PFSK-1 (cell line): Measurements from ENCODE around the gene RCE1.

ENCODE experiments used
- FOXP2 ChIP-seq: optimal IDR thresholded peaks from 2 replicates; pipeline ENCODE3; 2011; ENCODE audit warnings: borderline replicate concordance, control low read depth, inconsistent platforms; ENCODE audit not compliant: insufficient read depth; ENCODE audit errors: extremely low read length, extremely low read depth
- POLR2AphosphoS5 ChIP-seq: IDR thresholded peaks from 2 replicates; pipeline ENCODE4 v1.6.1; 2012; ENCODE audit warnings: low read depth, mild to moderate bottlenecking, control low read depth, low read length, moderate library complexity
- SIN3A ChIP-seq: IDR thresholded peaks from 2 replicates; pipeline ENCODE4 v1.6.1; 2012; ENCODE audit warnings: mild to moderate bottlenecking, low read length, moderate library complexity, borderline replicate concordance; ENCODE audit not compliant: insufficient read depth
- TAF1 ChIP-seq: IDR thresholded peaks from 2 replicates; pipeline ENCODE4 v1.6.1; 2012; ENCODE audit warnings: low read length, control low read depth, borderline replicate concordance; ENCODE audit not compliant: insufficient read depth
- TF ChIP-seq, protein P1 (sequence below), 2 experiments: IDR thresholded peaks; 2 replicates each; pipeline versions ENCODE4 v1.6.1 to v1.8.0; 2011 to 2012; ENCODE audit warnings: low read depth in 2 of 2, low read length in 2 of 2, control low read depth in 1 of 2, inconsistent platforms in 1 of 2, mild to moderate bottlenecking in 1 of 2, moderate library complexity in 1 of 2; ENCODE audit not compliant: insufficient read depth in 1 of 2

Gene RCE1

GRCh38 chr11:66864924-66865697, 21.9 kb downstream of the RCE1 start:
- TF ChIP-seq, protein P1, sequence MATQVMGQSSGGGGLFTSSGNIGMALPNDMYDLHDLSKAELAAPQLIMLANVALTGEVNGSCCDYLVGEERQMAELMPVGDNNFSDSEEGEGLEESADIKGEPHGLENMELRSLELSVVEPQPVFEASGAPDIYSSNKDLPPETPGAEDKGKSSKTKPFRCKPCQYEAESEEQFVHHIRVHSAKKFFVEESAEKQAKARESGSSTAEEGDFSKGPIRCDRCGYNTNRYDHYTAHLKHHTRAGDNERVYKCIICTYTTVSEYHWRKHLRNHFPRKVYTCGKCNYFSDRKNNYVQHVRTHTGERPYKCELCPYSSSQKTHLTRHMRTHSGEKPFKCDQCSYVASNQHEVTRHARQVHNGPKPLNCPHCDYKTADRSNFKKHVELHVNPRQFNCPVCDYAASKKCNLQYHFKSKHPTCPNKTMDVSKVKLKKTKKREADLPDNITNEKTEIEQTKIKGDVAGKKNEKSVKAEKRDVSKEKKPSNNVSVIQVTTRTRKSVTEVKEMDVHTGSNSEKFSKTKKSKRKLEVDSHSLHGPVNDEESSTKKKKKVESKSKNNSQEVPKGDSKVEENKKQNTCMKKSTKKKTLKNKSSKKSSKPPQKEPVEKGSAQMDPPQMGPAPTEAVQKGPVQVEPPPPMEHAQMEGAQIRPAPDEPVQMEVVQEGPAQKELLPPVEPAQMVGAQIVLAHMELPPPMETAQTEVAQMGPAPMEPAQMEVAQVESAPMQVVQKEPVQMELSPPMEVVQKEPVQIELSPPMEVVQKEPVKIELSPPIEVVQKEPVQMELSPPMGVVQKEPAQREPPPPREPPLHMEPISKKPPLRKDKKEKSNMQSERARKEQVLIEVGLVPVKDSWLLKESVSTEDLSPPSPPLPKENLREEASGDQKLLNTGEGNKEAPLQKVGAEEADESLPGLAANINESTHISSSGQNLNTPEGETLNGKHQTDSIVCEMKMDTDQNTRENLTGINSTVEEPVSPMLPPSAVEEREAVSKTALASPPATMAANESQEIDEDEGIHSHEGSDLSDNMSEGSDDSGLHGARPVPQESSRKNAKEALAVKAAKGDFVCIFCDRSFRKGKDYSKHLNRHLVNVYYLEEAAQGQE (IDR thresholded peaks at IDR 0.05; ENCODE audit: insufficient read depth in 1 of 2, low read depth in 2 of 2, low read length in 2 of 2) = no peak
- TF ChIP-seq SIN3A = no peak
- TF ChIP-seq FOXP2 = no peak
- TF ChIP-seq TAF1 = no peak
- no peak for TF ChIP-seq POLR2AphosphoS5

DNA sequence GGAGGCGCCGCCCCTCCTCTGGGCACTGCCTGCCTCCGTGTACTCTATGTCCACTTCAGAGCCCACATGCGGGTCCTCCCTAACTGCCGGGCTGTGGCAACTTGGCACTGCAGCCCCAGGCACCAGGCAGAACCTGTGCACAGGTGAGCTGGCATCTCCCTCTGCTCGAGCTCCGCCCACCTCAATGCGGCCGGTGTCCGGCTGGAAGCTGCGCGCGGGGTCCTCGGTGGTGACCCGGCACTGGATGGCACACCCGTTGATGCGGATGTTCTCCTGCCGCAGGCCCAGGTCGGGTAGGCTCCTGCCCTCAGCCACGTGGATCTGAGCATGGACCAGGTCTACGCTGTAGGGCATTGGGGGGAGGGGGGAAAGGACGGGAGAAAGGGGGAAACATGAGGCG, 22.8 kb downstream of the RCE1 start:
- TF ChIP-seq TAF1 (no peak), POLR2AphosphoS5 (no peak), SIN3A (no peak), FOXP2 (no peak)
- TF ChIP-seq, protein P1 (IDR thresholded peaks at IDR 0.05; ENCODE audit: insufficient read depth in 1 of 2, low read depth in 2 of 2, low read length in 2 of 2) = no peak

GRCh38 chr11:66866511-66866986, 23.3 kb downstream of the RCE1 start:
- TF ChIP-seq FOXP2 (no peak), TAF1 (no peak), SIN3A (no peak), POLR2AphosphoS5 (no peak)
- TF ChIP-seq, protein P1 (IDR thresholded peaks at IDR 0.05; ENCODE audit: insufficient read depth in 1 of 2, low read depth in 2 of 2, low read length in 2 of 2) = no peak

DNA sequence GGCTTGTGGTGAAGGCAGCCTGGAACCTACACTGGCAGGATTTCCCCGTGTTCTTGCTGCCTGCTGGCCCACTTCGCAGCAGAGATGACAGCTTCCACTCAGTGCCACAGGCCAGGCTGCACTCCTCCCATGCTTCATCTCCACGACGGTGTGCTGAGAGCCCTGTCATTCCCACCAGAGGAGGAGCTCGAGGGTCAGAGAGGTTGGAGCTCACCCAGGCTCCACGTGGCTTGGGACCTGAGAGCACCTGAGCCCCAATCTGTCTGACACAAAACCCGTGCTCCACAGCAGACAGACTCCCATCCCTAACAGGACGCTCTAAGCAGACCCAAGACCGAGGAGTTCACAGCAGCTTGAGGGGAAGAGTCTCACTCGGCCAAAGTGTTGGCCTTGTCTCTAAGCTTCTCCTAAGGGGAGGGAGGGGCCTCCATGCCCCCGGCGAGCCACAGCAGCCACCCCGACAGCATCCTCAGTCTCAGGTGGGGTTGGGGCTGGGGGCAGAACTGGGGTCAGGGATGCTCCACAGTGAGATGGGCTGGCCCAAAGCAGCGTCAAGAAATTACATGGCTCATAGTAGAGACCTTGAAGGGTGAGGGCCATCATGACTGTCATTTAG, 24.3 kb downstream of the RCE1 start:
- TF ChIP-seq FOXP2 = no peak
- no peak for TF ChIP-seq SIN3A
- TF ChIP-seq, protein P1 (IDR thresholded peaks at IDR 0.05; ENCODE audit: insufficient read depth in 1 of 2, low read depth in 2 of 2, low read length in 2 of 2) = no peak
- no peak for TF ChIP-seq TAF1
- TF ChIP-seq POLR2AphosphoS5 = no peak
